Measurements from ENCODE around the gene CENPM.

DNA sequence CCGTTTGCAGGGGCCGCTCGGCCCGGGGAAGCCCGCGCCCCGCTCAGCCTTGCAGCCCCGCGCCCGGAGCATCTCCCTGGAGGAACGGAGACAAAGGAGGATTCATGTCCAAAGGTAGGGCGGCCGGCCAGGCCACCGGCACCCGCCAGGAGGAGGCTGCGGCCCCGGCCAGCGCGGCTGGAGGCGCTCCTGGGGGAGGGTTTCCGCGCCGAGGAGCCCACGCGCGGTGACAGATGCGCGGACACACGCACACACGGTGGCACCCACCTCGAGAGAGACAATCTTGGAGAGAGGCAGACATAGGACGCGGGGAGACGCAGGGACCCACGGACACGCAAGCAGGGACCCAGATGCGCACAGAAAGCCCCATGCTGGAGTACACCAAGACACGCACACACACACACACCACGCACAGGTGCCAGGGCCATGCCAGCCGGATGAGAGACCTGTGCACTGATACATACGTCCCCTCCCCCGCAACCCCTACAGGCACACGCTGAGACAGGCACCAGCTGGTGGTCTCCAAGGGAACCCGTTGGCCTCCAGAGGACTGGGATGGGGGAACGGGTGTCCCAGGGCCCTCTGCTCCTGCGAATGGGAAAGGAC lies 30.1 kb upstream of the CENPM start:
- TF ChIP-seq, protein P1, sequence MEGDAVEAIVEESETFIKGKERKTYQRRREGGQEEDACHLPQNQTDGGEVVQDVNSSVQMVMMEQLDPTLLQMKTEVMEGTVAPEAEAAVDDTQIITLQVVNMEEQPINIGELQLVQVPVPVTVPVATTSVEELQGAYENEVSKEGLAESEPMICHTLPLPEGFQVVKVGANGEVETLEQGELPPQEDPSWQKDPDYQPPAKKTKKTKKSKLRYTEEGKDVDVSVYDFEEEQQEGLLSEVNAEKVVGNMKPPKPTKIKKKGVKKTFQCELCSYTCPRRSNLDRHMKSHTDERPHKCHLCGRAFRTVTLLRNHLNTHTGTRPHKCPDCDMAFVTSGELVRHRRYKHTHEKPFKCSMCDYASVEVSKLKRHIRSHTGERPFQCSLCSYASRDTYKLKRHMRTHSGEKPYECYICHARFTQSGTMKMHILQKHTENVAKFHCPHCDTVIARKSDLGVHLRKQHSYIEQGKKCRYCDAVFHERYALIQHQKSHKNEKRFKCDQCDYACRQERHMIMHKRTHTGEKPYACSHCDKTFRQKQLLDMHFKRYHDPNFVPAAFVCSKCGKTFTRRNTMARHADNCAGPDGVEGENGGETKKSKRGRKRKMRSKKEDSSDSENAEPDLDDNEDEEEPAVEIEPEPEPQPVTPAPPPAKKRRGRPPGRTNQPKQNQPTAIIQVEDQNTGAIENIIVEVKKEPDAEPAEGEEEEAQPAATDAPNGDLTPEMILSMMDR (IDR thresholded peaks at IDR 0.05) = no peak
- TF ChIP-seq POLR2A (IDR thresholded peaks at IDR 0.05) = no peak
